Natural killer cell (primary cell): ENCODE results near the gene FAM114A2. TPM values are rescaled to one million over a fixed set of nuclear protein-coding genes. Genes with fewer than 3 reads are reported as not detected.
"Not testable (repeated sequence)": the region's sequence is repeated elsewhere in the genome, so short reads cannot be mapped to it uniquely, and the experiment has no call there.

Experiments
- ATAC-seq, 3 donors: fragments of 150-1000 bp in 2 of 3; fragments of 200-7000 bp in 1 of 3; cut with Tn5 transposase; 1 replicate in 1 of 3; 2 replicates in 2 of 3; pipeline ENCODE4 v1.10.0; 2021; ENCODE audit warnings: mild to moderate bottlenecking in 2 of 3, moderate library complexity in 2 of 3
- DNase-seq, 2 donors: peaks; one replicate each; pipeline versions ENCODE4 v3.0.0 to v3.0.0-alpha.2; 2013 to 2021; ENCODE audit warnings: mixed read lengths in 1 of 2
- H3K27ac ChIP-seq: one replicate; pipeline ENCODE4 v1.5.1; 2013; ENCODE audit warnings: mild to moderate bottlenecking, low read length
- H3K27me3 ChIP-seq: one replicate; pipeline ENCODE4 v1.6.1; 2013; ENCODE audit warnings: low read length; ENCODE audit not compliant: control insufficient read depth, insufficient read depth
- H3K36me3 ChIP-seq: one replicate; pipeline ENCODE4 v1.6.1; 2013; ENCODE audit warnings: low read length; ENCODE audit not compliant: control insufficient read depth, insufficient read depth
- H3K4me1 ChIP-seq: one replicate; pipeline ENCODE4 v1.6.1; 2013; ENCODE audit warnings: low read length; ENCODE audit not compliant: control insufficient read depth, insufficient read depth
- H3K4me3 ChIP-seq: one replicate; pipeline ENCODE4 v1.5.1; 2013; ENCODE audit warnings: low read length
- H3K9me3 ChIP-seq: one replicate; pipeline ENCODE4 v1.6.1; 2013; ENCODE audit warnings: low read length; ENCODE audit not compliant: control insufficient read depth, insufficient read depth
- H3K27ac Mint-ChIP-seq, 2 donors: one replicate each; pipeline ENCODE4 v1.8.0; 2022; ENCODE audit warnings: mild to moderate bottlenecking in 2 of 2, mixed read lengths in 2 of 2, moderate library complexity in 1 of 2
- H3K27me3 Mint-ChIP-seq, 2 donors: one replicate each; pipeline ENCODE4 v1.8.0; 2022; ENCODE audit warnings: low read depth in 2 of 2, mixed read lengths in 2 of 2
- H3K36me3 Mint-ChIP-seq: one replicate; pipeline ENCODE4 v1.8.0; 2022; ENCODE audit warnings: mixed read lengths
- H3K4me1 Mint-ChIP-seq, 2 donors: one replicate each; pipeline ENCODE4 v1.8.0; 2022; ENCODE audit warnings: mixed read lengths in 2 of 2
- H3K4me3 Mint-ChIP-seq: one replicate; pipeline ENCODE4 v1.8.0; 2022; ENCODE audit warnings: mild to moderate bottlenecking, moderate library complexity, mixed read lengths
- H3K9me3 Mint-ChIP-seq, 2 donors: one replicate each; pipeline ENCODE4 v1.8.0; 2022; ENCODE audit warnings: mixed read lengths in 2 of 2
- CTCF ChIP-seq: fragments of 200-600 bp; IDR thresholded peaks from one replicate; pipeline ENCODE4 v1.8.0; 2022; ENCODE audit warnings: antibody characterized with exemption
- WGBS: methylation state at CpG from one replicate; pipeline ENCODE4 v1.1.7; 2013; ENCODE audit warnings: missing lambda C conversion rate; ENCODE audit not compliant: insufficient coverage; 5-methylcytosine and 5-hydroxymethylcytosine counted together
- intact Hi-C: fragments of 100-400 bp; cut with micrococcal nuclease; formaldehyde crosslinking; loops from one replicate; pipeline ENCODE4 v1.14.2; 2022
- total RNA-seq, 4 donors: library from RNA; stranded (reverse); fragments of 120-200 nt in 1 of 4; gene quantifications; one replicate each; pipeline versions ENCODE4 v1.2.3 to v1.2.4, GENCODE V29; 2013 to 2022

FAM114A2 gene
- total RNA-seq, 3 donors from 2014 or later (not counting 1 experiment from before 2014, with no cell fraction given), result 29.0 to 37.8 (median 29.4) TPM

GRCh38 chr5:154034944-154035343, 3.8 kb downstream of the FAM114A2 start:
- DNase-seq, result no peak
- ATAC-seq, result no peak
- peaks cover 2% of the 10 kb centered on the region for H3K36me3 ChIP-seq
- Mint-ChIP-seq H3K36me3 (peaks cover 16% of the 10 kb centered on the region), H3K27ac (no peak overlapping the region), H3K4me1 (peaks cover 27 to 30% of the 10 kb centered on the region in 2 donors), H3K27me3 (no peaks in the 10 kb centered on the region), H3K9me3 (no peaks in the 10 kb centered on the region), H3K4me3 (no peak overlapping the region)
- no peaks in the 10 kb centered on the region for H3K9me3 ChIP-seq
- 100% methylated on average over 3 of the region's 3 CpGs for WGBS
- intact Hi-C loops, result no loop called here
- no peak overlapping the region for H3K27ac ChIP-seq
- H3K27me3 ChIP-seq, result no peaks in the 10 kb centered on the region
- peaks cover 13% of the 10 kb centered on the region for H3K4me1 ChIP-seq
- no peak overlapping the region for H3K4me3 ChIP-seq
- TF ChIP-seq CTCF, result no peak

- DNase-seq (no peak), ATAC-seq (no peak)
- Mint-ChIP-seq H3K27me3 (no peaks in the 10 kb centered on the region), H3K9me3 (no peaks in the 10 kb centered on the region), H3K36me3 (peaks cover 29% of the 10 kb centered on the region), H3K4me1 (peaks cover 3 to 5% of the 10 kb centered on the region in 2 donors), H3K27ac (no peak overlapping the region), H3K4me3 (no peak overlapping the region)
- intact Hi-C loops, result no loop called here
- H3K36me3 ChIP-seq, result peaks cover 18% of the 10 kb centered on the region
- H3K4me3 ChIP-seq, result no peak overlapping the region
- no peaks in the 10 kb centered on the region for H3K9me3 ChIP-seq
- 85% methylated on average over 2 of the region's 2 CpGs for WGBS
- no peak overlapping the region for H3K27ac ChIP-seq
- no peaks in the 10 kb centered on the region for H3K27me3 ChIP-seq
- no peaks in the 10 kb centered on the region for H3K4me1 ChIP-seq
- TF ChIP-seq CTCF, result no peak
Observed at GRCh38 chr5:154031937-154032489, 6.7 kb downstream of the FAM114A2 start.

GRCh38 chr5:154025951-154026350, 12.8 kb downstream of the FAM114A2 start:
- Histone ChIP-seq H3K36me3 (peaks cover 30% of the 10 kb centered on the region), H3K4me1 (no peaks in the 10 kb centered on the region), H3K27ac (no peak overlapping the region), H3K27me3 (no peaks in the 10 kb centered on the region), H3K9me3 (no peaks in the 10 kb centered on the region), H3K4me3 (no peak overlapping the region)
- no peaks in the 10 kb centered on the region for H3K27me3 Mint-ChIP-seq
- peaks cover 2 to 3% of the 10 kb centered on the region in 2 donors for H3K4me1 Mint-ChIP-seq
- H3K36me3 Mint-ChIP-seq, result peaks cover 25% of the 10 kb centered on the region
- DNase-seq (no peak), ATAC-seq (no peak)
- no peak overlapping the region for H3K4me3 Mint-ChIP-seq
- intact Hi-C loops, result no loop called here
- no peak for TF ChIP-seq CTCF
- no peaks in the 10 kb centered on the region for H3K9me3 Mint-ChIP-seq
- no peak overlapping the region for H3K27ac Mint-ChIP-seq

- DNase-seq, H3K27me3 Mint-ChIP-seq, H3K9me3 Mint-ChIP-seq, ATAC-seq, H3K36me3 Mint-ChIP-seq, H3K9me3 ChIP-seq, H3K27ac ChIP-seq, H3K4me3 Mint-ChIP-seq, H3K27me3 ChIP-seq, H3K4me1 ChIP-seq, H3K4me3 ChIP-seq, H3K27ac Mint-ChIP-seq, intact Hi-C loops: not testable (repeated sequence)
- H3K36me3 ChIP-seq, result peaks cover 12% of the 10 kb centered on the region
- peaks cover 18 to 27% of the 10 kb centered on the region in 2 donors for H3K4me1 Mint-ChIP-seq
- WGBS, result 100% methylated on average over 1 of the region's 1 CpG
Observed at GRCh38 chr5:154018919-154019318, 19.8 kb downstream of the FAM114A2 start.
